Measurements from ENCODE around the gene VMAC.
A peak's percentile ranks its signal among the peaks of the same experiment; 100 is the strongest.

VMAC gene

DNA sequence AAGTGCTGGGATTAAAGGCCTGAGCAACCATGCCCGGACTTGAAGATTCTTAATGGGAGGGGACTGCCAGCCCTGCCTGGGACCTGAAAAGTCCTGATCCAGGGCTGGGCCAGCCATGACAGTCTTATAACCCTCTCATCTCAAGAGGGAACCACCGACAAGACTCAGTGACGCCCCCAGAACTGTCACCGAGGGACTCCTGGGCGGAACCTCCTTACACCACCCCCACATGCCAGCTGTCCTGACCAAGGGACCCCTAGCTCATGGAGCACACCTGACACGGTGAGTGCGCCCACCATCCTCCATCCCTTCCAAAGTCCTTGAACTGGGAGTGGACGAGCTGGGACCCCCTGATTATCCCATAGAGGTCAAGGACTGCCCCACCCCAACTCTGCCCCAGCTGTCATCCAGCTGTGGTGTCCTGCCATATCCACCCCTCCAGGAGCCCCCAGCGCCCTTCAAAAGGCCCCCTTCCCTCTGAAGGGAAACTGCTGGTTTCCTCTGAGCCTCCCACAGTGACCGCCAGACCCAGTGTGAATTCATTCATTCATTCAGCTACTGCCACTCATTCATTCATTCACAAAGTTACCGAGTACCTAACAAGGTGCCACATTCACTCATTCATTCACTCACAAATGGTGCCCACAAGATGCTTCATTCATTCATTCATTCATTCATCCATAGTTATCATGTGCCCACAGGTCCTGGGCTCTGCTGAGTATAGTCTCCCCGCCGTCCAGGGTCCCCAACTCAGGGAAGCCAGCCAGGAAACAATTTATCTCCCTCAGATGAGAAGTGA, 4.7 kb upstream of the VMAC start:
- Histone ChIP-seq H3K4me2 (no peak overlapping the region), H4K20me1 (ENCODE audit: insufficient read depth) (no peaks in the 10 kb centered on the region; the same call in 1 of the 2 replicates), H2AFZ (ENCODE audit: low read depth) (no peak overlapping the region), H3K4me3 (IDR thresholded peaks at IDR 0.05; ENCODE audit: insufficient read depth, low read depth, low read length) (no peak overlapping the region), H3K4me1 (ENCODE audit: low read depth, poor library complexity, severe bottlenecking) (peaks cover 4% of the 10 kb centered on the region), H3K36me3 (ENCODE audit: insufficient read depth) (no peaks in the 10 kb centered on the region), H3K9ac (no peak overlapping the region), H3K27ac (no peak overlapping the region), H3K27me3 (ENCODE audit: insufficient read depth, low read depth) (no peaks in the 10 kb centered on the region), H3K79me2 (ENCODE audit: insufficient read depth, low read depth) (peaks cover 46% of the 10 kb centered on the region)
- TF ChIP-seq, protein P1, sequence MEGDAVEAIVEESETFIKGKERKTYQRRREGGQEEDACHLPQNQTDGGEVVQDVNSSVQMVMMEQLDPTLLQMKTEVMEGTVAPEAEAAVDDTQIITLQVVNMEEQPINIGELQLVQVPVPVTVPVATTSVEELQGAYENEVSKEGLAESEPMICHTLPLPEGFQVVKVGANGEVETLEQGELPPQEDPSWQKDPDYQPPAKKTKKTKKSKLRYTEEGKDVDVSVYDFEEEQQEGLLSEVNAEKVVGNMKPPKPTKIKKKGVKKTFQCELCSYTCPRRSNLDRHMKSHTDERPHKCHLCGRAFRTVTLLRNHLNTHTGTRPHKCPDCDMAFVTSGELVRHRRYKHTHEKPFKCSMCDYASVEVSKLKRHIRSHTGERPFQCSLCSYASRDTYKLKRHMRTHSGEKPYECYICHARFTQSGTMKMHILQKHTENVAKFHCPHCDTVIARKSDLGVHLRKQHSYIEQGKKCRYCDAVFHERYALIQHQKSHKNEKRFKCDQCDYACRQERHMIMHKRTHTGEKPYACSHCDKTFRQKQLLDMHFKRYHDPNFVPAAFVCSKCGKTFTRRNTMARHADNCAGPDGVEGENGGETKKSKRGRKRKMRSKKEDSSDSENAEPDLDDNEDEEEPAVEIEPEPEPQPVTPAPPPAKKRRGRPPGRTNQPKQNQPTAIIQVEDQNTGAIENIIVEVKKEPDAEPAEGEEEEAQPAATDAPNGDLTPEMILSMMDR (conservative IDR thresholded peaks at IDR 0.05; ENCODE audit: low read depth, low read length) = no peak

DNA sequence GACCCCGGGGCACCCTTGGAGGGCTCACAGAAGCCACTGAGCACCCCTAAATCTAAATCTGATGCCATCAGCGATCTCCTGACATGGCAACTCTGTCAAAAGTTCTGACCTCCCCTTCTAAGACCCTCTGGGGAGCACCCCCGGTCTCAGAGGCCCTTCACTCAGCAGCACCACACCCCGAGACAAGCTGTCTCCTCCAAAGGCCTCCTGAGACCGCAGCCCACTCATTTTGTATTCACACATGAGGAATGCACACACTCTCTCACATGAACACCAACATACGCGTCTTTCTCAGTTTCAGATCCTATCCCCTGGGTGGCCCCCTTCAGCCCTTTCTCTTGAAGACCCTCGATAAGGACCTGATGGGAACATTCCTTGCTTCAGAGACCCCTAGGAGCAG, 3.7 kb upstream of the VMAC start:
- Histone ChIP-seq H3K36me3 (ENCODE audit: insufficient read depth) (no peaks in the 10 kb centered on the region), H2AFZ (ENCODE audit: low read depth) (no peak overlapping the region), H3K9ac (no peak overlapping the region), H3K4me3 (IDR thresholded peaks at IDR 0.05; ENCODE audit: insufficient read depth, low read depth, low read length) (no peak overlapping the region), H3K4me2 (no peak overlapping the region), H3K79me2 (ENCODE audit: insufficient read depth, low read depth) (peaks cover 46% of the 10 kb centered on the region), H3K4me1 (ENCODE audit: low read depth, poor library complexity, severe bottlenecking) (peaks cover 9% of the 10 kb centered on the region), H3K27ac (no peak overlapping the region), H4K20me1 (ENCODE audit: insufficient read depth) (no peaks in the 10 kb centered on the region; the same call in 1 of the 2 replicates), H3K27me3 (ENCODE audit: insufficient read depth, low read depth) (no peaks in the 10 kb centered on the region)
- TF ChIP-seq, protein P1 (conservative IDR thresholded peaks at IDR 0.05; ENCODE audit: low read depth, low read length) = no peak

DNA sequence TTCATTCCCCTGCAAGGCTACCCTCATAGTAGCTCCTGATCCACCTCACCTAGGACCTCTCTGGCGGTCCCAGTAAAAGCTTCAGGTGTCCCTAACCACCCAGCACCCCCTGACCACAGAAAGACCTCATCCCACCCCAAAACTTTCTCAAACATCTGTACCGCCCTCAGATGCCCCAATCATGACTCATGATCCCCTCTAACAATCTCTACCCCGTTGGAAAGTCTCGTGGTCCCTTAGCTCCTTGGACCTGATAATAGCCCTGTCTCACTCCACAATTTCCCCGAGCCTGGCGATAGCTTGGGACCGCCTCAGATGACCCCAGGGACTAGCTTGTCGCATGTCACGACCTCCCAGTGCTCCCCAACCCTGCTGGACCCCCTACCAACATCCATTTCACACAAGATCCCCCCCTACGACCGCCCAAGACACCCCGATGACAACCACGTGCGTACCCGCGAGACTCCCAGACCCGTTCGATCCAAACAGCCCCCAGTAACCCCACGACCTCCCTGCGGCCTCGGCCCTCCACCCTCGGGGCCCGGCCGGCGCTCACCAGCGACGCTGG, 1.5 kb upstream of the VMAC start:
- peaks cover 9% of the 10 kb centered on the region for H3K4me1 ChIP-seq (ENCODE audit: low read depth, poor library complexity, severe bottlenecking)
- H3K4me3 ChIP-seq (IDR thresholded peaks at IDR 0.05; ENCODE audit: insufficient read depth, low read depth, low read length) = no peak overlapping the region
- no peaks in the 10 kb centered on the region; the same call in 1 of the 2 replicates for H4K20me1 ChIP-seq (ENCODE audit: insufficient read depth)
- H3K27me3 ChIP-seq (ENCODE audit: insufficient read depth, low read depth) = no peaks in the 10 kb centered on the region
- H3K79me2 ChIP-seq (ENCODE audit: insufficient read depth, low read depth) = peaks cover 43% of the 10 kb centered on the region
- peak overlapping the region; percentile 77 for H2AFZ ChIP-seq (ENCODE audit: low read depth)
- peak overlapping the region; percentile 97 for H3K9ac ChIP-seq
- TF ChIP-seq, protein P1 (conservative IDR thresholded peaks at IDR 0.05; ENCODE audit: low read depth, low read length) = no peak
- H3K36me3 ChIP-seq (ENCODE audit: insufficient read depth) = no peaks in the 10 kb centered on the region
- peak overlapping the region; percentile 83 for H3K27ac ChIP-seq
- H3K4me2 ChIP-seq = peak overlapping the region; percentile 60

DNA sequence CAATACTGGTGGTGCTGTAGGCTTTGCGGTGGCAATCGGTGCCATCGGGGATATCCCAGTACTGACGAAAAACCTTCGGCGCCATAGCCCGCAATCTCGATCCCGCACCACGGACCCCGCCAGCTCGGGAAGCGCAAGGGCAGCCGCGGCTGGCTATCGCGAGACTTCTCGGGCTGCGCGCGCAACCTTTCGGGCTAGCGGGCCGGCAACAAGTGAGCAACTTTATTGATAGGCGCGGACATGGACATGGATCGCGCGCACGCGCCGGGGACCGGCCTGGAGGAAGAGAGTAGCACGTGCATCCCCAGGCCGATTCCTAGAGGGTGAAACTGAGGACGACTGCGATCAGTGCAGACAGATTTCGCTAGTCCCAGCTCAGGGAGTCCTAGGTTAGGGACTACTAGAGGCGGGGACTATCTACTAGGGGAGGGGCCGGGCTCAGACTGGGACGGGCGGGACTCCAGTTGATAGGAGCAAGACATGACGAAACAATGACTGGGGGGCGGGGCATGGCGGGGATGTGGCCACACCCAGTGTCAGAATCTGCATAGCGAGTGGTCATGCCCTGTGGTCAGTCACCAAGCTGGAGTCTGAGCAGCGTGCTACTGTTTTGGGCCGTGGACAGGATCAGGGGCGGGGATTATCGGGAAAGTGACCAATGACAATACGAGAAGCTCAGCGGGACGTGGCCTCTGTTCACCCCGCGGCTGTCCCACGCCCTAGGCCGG, 884 bp upstream of the VMAC start, which contains the start of gene NDUFA11:
TSS of gene NDUFA11 (minus strand) at position 167 of the 728 bp plus-strand sequence. CDS start at position 85, 82 bp downstream.
- H2AFZ ChIP-seq (ENCODE audit: low read depth) = peak within 1 kb of the TSS; percentile 77
- no peak within 1 kb of the TSS for H3K4me3 ChIP-seq (IDR thresholded peaks at IDR 0.05; ENCODE audit: insufficient read depth, low read depth, low read length)
- H3K27me3 ChIP-seq (ENCODE audit: insufficient read depth, low read depth) = no peaks in the 10 kb centered on the region
- H3K27ac ChIP-seq = peak within 1 kb of the TSS; percentile 83
- peak within 1 kb of the TSS; percentile 97 for H3K9ac ChIP-seq
- no peaks in the 10 kb centered on the region for H3K36me3 ChIP-seq (ENCODE audit: insufficient read depth)
- H3K4me2 ChIP-seq = peak within 1 kb of the TSS; percentile 60
- TF ChIP-seq, protein P1 (conservative IDR thresholded peaks at IDR 0.05; ENCODE audit: low read depth, low read length) = no peak
- H3K79me2 ChIP-seq (ENCODE audit: insufficient read depth, low read depth) = peaks cover 40% of the 10 kb centered on the region
- no peaks in the 10 kb centered on the region; the same call in 1 of the 2 replicates for H4K20me1 ChIP-seq (ENCODE audit: insufficient read depth)
- H3K4me1 ChIP-seq (ENCODE audit: low read depth, poor library complexity, severe bottlenecking) = peaks cover 9% of the 10 kb centered on the region
